ENCODE data around the gene OTULINL.
A peak's percentile ranks its signal among the peaks of the same experiment; 100 is the strongest.
"Not testable (repeated sequence)": the region's sequence is repeated elsewhere in the genome, so short reads cannot be mapped to it uniquely, and the experiment has no call there.

OTULINL gene

DNA sequence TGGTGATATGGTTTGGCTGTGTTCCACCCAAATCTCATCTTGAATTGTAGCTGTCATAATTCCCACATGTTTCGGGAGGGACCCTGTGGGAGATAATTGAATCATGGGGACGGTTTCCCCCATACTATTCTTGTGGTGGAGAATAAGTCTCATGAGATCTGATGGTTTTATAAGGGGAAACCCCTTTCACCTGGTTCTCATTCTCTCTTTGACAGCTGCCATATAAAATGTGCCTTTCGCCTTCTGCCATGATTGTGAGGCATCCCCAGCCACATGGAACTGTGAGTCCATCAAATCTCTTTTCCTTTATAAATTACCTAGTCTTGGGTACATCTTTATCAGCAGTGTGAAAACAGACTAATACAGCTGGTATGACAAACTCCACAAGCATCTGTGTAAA is 27.3 kb upstream of the OTULINL start:
- not testable (repeated sequence) for H2BK120ac ChIP-seq (ENCODE audit: insufficient read depth, low read length, poor library complexity); H2AFZ ChIP-seq (ENCODE audit: insufficient read depth, low read length, poor library complexity); H4K91ac ChIP-seq (ENCODE audit: low read depth, low read length); H3K79me1 ChIP-seq (ENCODE audit: low read length); H3K27me3 ChIP-seq (ENCODE audit: insufficient read depth, low read length); H4K12ac ChIP-seq (ENCODE audit: low read depth, low read length); H3K14ac ChIP-seq (ENCODE audit: low read length); H3K9me3 ChIP-seq (ENCODE audit: insufficient read depth, low read depth, low read length); H3K27ac ChIP-seq (ENCODE audit: low read depth, low read length); H3K4me1 ChIP-seq (ENCODE audit: control insufficient read depth in 1 of 2, insufficient read depth in 2 of 2, low read length in 2 of 2); H2AK5ac ChIP-seq (ENCODE audit: low read length); H2BK12ac ChIP-seq (ENCODE audit: low read length); H3K4me2 ChIP-seq (ENCODE audit: low read length); H3K18ac ChIP-seq (ENCODE audit: low read length); H3K4ac ChIP-seq (ENCODE audit: low read depth, low read length); H3K23ac ChIP-seq (ENCODE audit: low read length); H3K36me3 ChIP-seq (ENCODE audit: control insufficient read depth in 1 of 2, insufficient read depth in 2 of 2, low read length in 2 of 2); H2BK5ac ChIP-seq (ENCODE audit: low read depth, low read length, poor library complexity); H3K79me2 ChIP-seq (ENCODE audit: control insufficient read depth, insufficient read depth, low read length, poor library complexity); H4K8ac ChIP-seq (ENCODE audit: low read depth, low read length); H3K9ac ChIP-seq (ENCODE audit: low read length); H3K4me3 ChIP-seq (ENCODE audit: low read depth, low read length)
- DNase-seq: peak in 1 of 2 donors; percentile 6
- WGBS (ENCODE audit: extremely low coverage, insufficient coverage, insufficient read length): no CpG with 5 or more reads among the region's 3 CpGs

GRCh38 chr5:14556015-14556414 is 25.6 kb upstream of the OTULINL start:
- Histone ChIP-seq H3K18ac (ENCODE audit: low read length) (no peak overlapping the region), H4K91ac (ENCODE audit: low read depth, low read length) (no peak overlapping the region), H2AK5ac (ENCODE audit: low read length) (no peak overlapping the region), H2BK120ac (ENCODE audit: insufficient read depth, low read length, poor library complexity) (no peak overlapping the region), H3K27me3 (ENCODE audit: insufficient read depth, low read length) (peaks cover 3% of the 10 kb centered on the region), H3K9me3 (ENCODE audit: insufficient read depth, low read depth, low read length) (no peaks in the 10 kb centered on the region), H3K4me2 (ENCODE audit: low read length) (no peak overlapping the region), H3K4me3 (ENCODE audit: low read depth, low read length) (no peak overlapping the region), H3K36me3 (ENCODE audit: control insufficient read depth in 1 of 2, insufficient read depth in 2 of 2, low read length in 2 of 2) (no peaks in the 10 kb centered on the region), H3K79me2 (ENCODE audit: control insufficient read depth, insufficient read depth, low read length, poor library complexity) (no peaks in the 10 kb centered on the region), H3K23ac (ENCODE audit: low read length) (no peak overlapping the region), H3K4me1 (ENCODE audit: control insufficient read depth in 1 of 2, insufficient read depth in 2 of 2, low read length in 2 of 2) (no peaks in the 10 kb centered on the region), H4K12ac (ENCODE audit: low read depth, low read length) (no peak overlapping the region), H3K9ac (ENCODE audit: low read length) (no peak overlapping the region), H3K14ac (ENCODE audit: low read length) (no peak overlapping the region), H3K79me1 (ENCODE audit: low read length) (no peaks in the 10 kb centered on the region), H3K27ac (ENCODE audit: low read depth, low read length) (no peak overlapping the region), H2BK5ac (ENCODE audit: low read depth, low read length, poor library complexity) (no peak overlapping the region), H2AFZ (ENCODE audit: insufficient read depth, low read length, poor library complexity) (no peak overlapping the region), H2BK12ac (ENCODE audit: low read length) (no peak overlapping the region), H4K8ac (ENCODE audit: low read depth, low read length) (no peak overlapping the region), H3K4ac (ENCODE audit: low read depth, low read length) (no peak overlapping the region)
- no CpG with 5 or more reads among the region's 2 CpGs for WGBS (ENCODE audit: extremely low coverage, insufficient coverage, insufficient read length)
- no peak for DNase-seq

GRCh38 chr5:14557203-14557770 is 24.3 kb upstream of the OTULINL start:
- Histone ChIP-seq H2BK12ac (ENCODE audit: low read length) (no peak overlapping the region), H3K79me2 (ENCODE audit: control insufficient read depth, insufficient read depth, low read length, poor library complexity) (no peaks in the 10 kb centered on the region), H2AFZ (ENCODE audit: insufficient read depth, low read length, poor library complexity) (no peak overlapping the region), H3K4me2 (ENCODE audit: low read length) (no peak overlapping the region), H4K12ac (ENCODE audit: low read depth, low read length) (no peak overlapping the region), H4K91ac (ENCODE audit: low read depth, low read length) (no peak overlapping the region), H3K18ac (ENCODE audit: low read length) (no peak overlapping the region), H2BK5ac (ENCODE audit: low read depth, low read length, poor library complexity) (no peak overlapping the region), H3K4me1 (ENCODE audit: control insufficient read depth in 1 of 2, insufficient read depth in 2 of 2, low read length in 2 of 2) (no peaks in the 10 kb centered on the region), H3K23ac (ENCODE audit: low read length) (no peak overlapping the region), H2AK5ac (ENCODE audit: low read length) (no peak overlapping the region), H3K27me3 (ENCODE audit: insufficient read depth, low read length) (peaks cover 3% of the 10 kb centered on the region), H3K9ac (ENCODE audit: low read length) (no peak overlapping the region), H3K4me3 (ENCODE audit: low read depth, low read length) (no peak overlapping the region), H3K4ac (ENCODE audit: low read depth, low read length) (no peak overlapping the region), H3K27ac (ENCODE audit: low read depth, low read length) (no peak overlapping the region), H3K36me3 (ENCODE audit: control insufficient read depth in 1 of 2, insufficient read depth in 2 of 2, low read length in 2 of 2) (no peaks in the 10 kb centered on the region), H3K9me3 (ENCODE audit: insufficient read depth, low read depth, low read length) (no peaks in the 10 kb centered on the region), H4K8ac (ENCODE audit: low read depth, low read length) (no peak overlapping the region), H3K14ac (ENCODE audit: low read length) (no peak overlapping the region), H3K79me1 (ENCODE audit: low read length) (no peaks in the 10 kb centered on the region), H2BK120ac (ENCODE audit: insufficient read depth, low read length, poor library complexity) (no peak overlapping the region)
- no CpG with 5 or more reads among the region's 8 CpGs for WGBS (ENCODE audit: extremely low coverage, insufficient coverage, insufficient read length)
- DNase-seq: no peak

GRCh38 chr5:14557791-14558415 is 23.7 kb upstream of the OTULINL start:
- DNase-seq: peak in 1 of 2 donors; percentile 35
- H2AFZ ChIP-seq (ENCODE audit: insufficient read depth, low read length, poor library complexity): no peak overlapping the region
- no peak overlapping the region for H3K27ac ChIP-seq (ENCODE audit: low read depth, low read length)
- H3K14ac ChIP-seq (ENCODE audit: low read length): no peak overlapping the region
- H4K12ac ChIP-seq (ENCODE audit: low read depth, low read length): no peak overlapping the region
- no peak overlapping the region for H3K9ac ChIP-seq (ENCODE audit: low read length)
- no peaks in the 10 kb centered on the region for H3K4me1 ChIP-seq (ENCODE audit: control insufficient read depth in 1 of 2, insufficient read depth in 2 of 2, low read length in 2 of 2)
- no peaks in the 10 kb centered on the region for H3K36me3 ChIP-seq (ENCODE audit: control insufficient read depth in 1 of 2, insufficient read depth in 2 of 2, low read length in 2 of 2)
- H4K91ac ChIP-seq (ENCODE audit: low read depth, low read length): no peak overlapping the region
- no peaks in the 10 kb centered on the region for H3K79me2 ChIP-seq (ENCODE audit: control insufficient read depth, insufficient read depth, low read length, poor library complexity)
- no peak overlapping the region for H3K4ac ChIP-seq (ENCODE audit: low read depth, low read length)
- H4K8ac ChIP-seq (ENCODE audit: low read depth, low read length): no peak overlapping the region
- no peak overlapping the region for H2BK120ac ChIP-seq (ENCODE audit: insufficient read depth, low read length, poor library complexity)
- H3K79me1 ChIP-seq (ENCODE audit: low read length): no peaks in the 10 kb centered on the region
- H3K4me2 ChIP-seq (ENCODE audit: low read length): no peak overlapping the region
- H3K9me3 ChIP-seq (ENCODE audit: insufficient read depth, low read depth, low read length): no peaks in the 10 kb centered on the region
- no peak overlapping the region for H3K23ac ChIP-seq (ENCODE audit: low read length)
- H3K4me3 ChIP-seq (ENCODE audit: low read depth, low read length): no peak overlapping the region
- no peak overlapping the region for H2AK5ac ChIP-seq (ENCODE audit: low read length)
- no peak overlapping the region for H2BK12ac ChIP-seq (ENCODE audit: low read length)
- H3K27me3 ChIP-seq (ENCODE audit: insufficient read depth, low read length): peaks cover 3% of the 10 kb centered on the region
- H3K18ac ChIP-seq (ENCODE audit: low read length): no peak overlapping the region
- WGBS (ENCODE audit: extremely low coverage, insufficient coverage, insufficient read length): no CpG with 5 or more reads among the region's 8 CpGs
- no peak overlapping the region for H2BK5ac ChIP-seq (ENCODE audit: low read depth, low read length, poor library complexity)

All from trophoblast cell (in vitro differentiated cells and primary cell).